GM23248 (cell line): ENCODE results near the gene CSTPP1.

ENCODE experiments used
- EZH2 ChIP-seq: fragments of 200-600 bp; sonication (generic); IDR thresholded peaks from 2 replicates; pipeline ENCODE4 v1.6.1; 2018; ENCODE audit warnings: antibody characterized with exemption, mild to moderate bottlenecking; ENCODE audit not compliant: insufficient read depth, poor library complexity, severe bottlenecking
- EZH2phosphoT487 ChIP-seq: fragments of 200-600 bp; sonication (generic); IDR thresholded peaks from 2 replicates; pipeline ENCODE4 v1.6.1; 2018; ENCODE audit warnings: antibody characterized with exemption, moderate library complexity, mild to moderate bottlenecking, low read depth; ENCODE audit not compliant: insufficient read depth

DNA sequence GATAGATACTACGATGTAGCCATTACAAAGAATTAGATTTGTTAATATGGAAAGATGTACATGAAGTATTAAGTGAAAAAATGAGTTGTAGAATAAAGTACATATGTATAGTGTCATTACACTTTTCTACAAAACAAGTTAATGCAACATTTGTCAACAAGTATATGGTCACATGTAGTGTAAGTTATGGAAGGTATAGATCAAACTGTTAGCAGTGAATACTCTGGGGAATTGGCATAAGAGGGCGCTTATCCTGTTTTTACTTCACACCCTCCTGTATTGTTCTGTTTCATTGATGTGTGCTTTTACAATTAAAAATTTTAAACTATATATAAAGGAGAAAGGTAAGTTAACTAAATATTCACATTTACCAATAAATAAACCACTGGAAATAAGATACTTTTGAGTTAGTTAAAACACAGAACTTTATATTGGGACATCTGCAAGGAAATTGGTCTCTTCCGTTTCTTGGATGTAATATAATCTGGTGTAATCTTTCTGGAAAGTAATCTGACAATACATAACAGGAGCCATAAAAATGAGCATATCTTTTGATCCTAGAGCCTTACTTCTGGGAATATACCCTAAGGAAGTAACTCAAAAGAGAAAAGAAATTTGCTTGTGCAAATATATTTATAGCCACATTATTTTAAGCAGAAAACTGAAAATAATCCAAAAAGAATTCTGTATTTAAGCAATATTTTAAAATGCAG is 34.5 kb downstream of the CSTPP1 start:
- TF ChIP-seq EZH2phosphoT487: no peak
- TF ChIP-seq EZH2: no peak
